ENCODE results near the gene CPLX3.

Gene CPLX3

GRCh38 chr15:74851960-74852359, 25.5 kb downstream of the CPLX3 start:
- Histone ChIP-seq H3K79me2 (ENCODE audit: insufficient read depth, low read length) (no peaks in the 10 kb centered on the region), H2AFZ (ENCODE audit: low read length) (no peak overlapping the region), H3K9me3 (ENCODE audit: low read length) (no peaks in the 10 kb centered on the region), H3F3A (ENCODE audit: insufficient read depth, low read length) (no peaks in the 10 kb centered on the region), H3K27ac (ENCODE audit: low read depth, low read length, poor library complexity, severe bottlenecking) (no peak overlapping the region), H3K4me1 (ENCODE audit: insufficient read depth, low read length, severe bottlenecking) (peaks cover 5% of the 10 kb centered on the region), H3K4me2 (ENCODE audit: low read length) (no peak overlapping the region), H3K36me3 (ENCODE audit: insufficient read depth, low read length) (peaks cover 58% of the 10 kb centered on the region), H3K4me3 (ENCODE audit: low read depth, low read length, poor library complexity, severe bottlenecking) (no peak overlapping the region), H4K20me1 (ENCODE audit: insufficient read depth, low read length) (no peaks in the 10 kb centered on the region), H3K9me2 (ENCODE audit: low read depth, low read length) (no peaks in the 10 kb centered on the region), H3K27me3 (ENCODE audit: insufficient read depth, low read length) (no peaks in the 10 kb centered on the region), H3K9ac (ENCODE audit: low read length) (no peak overlapping the region)
- TF ChIP-seq, protein P1, sequence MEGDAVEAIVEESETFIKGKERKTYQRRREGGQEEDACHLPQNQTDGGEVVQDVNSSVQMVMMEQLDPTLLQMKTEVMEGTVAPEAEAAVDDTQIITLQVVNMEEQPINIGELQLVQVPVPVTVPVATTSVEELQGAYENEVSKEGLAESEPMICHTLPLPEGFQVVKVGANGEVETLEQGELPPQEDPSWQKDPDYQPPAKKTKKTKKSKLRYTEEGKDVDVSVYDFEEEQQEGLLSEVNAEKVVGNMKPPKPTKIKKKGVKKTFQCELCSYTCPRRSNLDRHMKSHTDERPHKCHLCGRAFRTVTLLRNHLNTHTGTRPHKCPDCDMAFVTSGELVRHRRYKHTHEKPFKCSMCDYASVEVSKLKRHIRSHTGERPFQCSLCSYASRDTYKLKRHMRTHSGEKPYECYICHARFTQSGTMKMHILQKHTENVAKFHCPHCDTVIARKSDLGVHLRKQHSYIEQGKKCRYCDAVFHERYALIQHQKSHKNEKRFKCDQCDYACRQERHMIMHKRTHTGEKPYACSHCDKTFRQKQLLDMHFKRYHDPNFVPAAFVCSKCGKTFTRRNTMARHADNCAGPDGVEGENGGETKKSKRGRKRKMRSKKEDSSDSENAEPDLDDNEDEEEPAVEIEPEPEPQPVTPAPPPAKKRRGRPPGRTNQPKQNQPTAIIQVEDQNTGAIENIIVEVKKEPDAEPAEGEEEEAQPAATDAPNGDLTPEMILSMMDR (IDR thresholded peaks at IDR 0.05; ENCODE audit: low read length), result no peak
- no peak for TF ChIP-seq EZH2 (IDR thresholded peaks at IDR 0.05; ENCODE audit: borderline replicate concordance, low read length)

GRCh38 chr15:74854453-74855022, 28.1 kb downstream of the CPLX3 start:
- no peaks in the 10 kb centered on the region for H4K20me1 ChIP-seq (ENCODE audit: insufficient read depth, low read length)
- no peak overlapping the region for H2AFZ ChIP-seq (ENCODE audit: low read length)
- H3K9me3 ChIP-seq (ENCODE audit: low read length), result no peaks in the 10 kb centered on the region
- H3K9me2 ChIP-seq (ENCODE audit: low read depth, low read length), result no peaks in the 10 kb centered on the region
- no peak overlapping the region for H3K27ac ChIP-seq (ENCODE audit: low read depth, low read length, poor library complexity, severe bottlenecking)
- H3K4me1 ChIP-seq (ENCODE audit: insufficient read depth, low read length, severe bottlenecking), result peaks cover 30% of the 10 kb centered on the region
- no peak for TF ChIP-seq EZH2 (IDR thresholded peaks at IDR 0.05; ENCODE audit: borderline replicate concordance, low read length)
- TF ChIP-seq, protein P1 (IDR thresholded peaks at IDR 0.05; ENCODE audit: low read length), result no peak
- H3K27me3 ChIP-seq (ENCODE audit: insufficient read depth, low read length), result no peaks in the 10 kb centered on the region
- peaks cover 45% of the 10 kb centered on the region for H3K36me3 ChIP-seq (ENCODE audit: insufficient read depth, low read length)
- H3K79me2 ChIP-seq (ENCODE audit: insufficient read depth, low read length), result no peaks in the 10 kb centered on the region
- no peaks in the 10 kb centered on the region for H3F3A ChIP-seq (ENCODE audit: insufficient read depth, low read length)
- H3K9ac ChIP-seq (ENCODE audit: low read length), result no peak overlapping the region
- no peak overlapping the region for H3K4me2 ChIP-seq (ENCODE audit: low read length)
- no peak overlapping the region for H3K4me3 ChIP-seq (ENCODE audit: low read depth, low read length, poor library complexity, severe bottlenecking)

DNA sequence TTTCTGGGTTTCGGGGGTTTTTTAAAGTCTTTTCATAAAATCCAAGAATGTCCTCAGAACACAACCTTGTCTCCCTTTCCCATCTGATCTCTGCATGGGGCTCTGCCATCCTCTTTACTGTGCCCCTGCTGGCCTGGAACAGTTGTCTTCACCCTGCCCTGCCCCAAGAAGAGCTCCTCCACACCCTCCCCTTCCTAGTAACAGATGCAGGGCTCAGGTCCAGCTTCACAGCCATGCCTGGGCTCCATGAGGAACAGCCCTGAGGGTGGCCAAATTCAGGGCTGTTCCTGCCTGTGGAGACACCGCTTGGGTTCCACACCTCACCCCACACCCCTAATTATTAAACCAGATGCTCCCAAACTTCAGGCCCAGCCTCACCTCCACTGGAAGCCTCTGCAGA, 29.4 kb downstream of the CPLX3 start:
- no peak overlapping the region for H2AFZ ChIP-seq (ENCODE audit: low read length)
- H3K36me3 ChIP-seq (ENCODE audit: insufficient read depth, low read length), result peaks cover 32% of the 10 kb centered on the region
- H3K9me3 ChIP-seq (ENCODE audit: low read length), result no peaks in the 10 kb centered on the region
- H3K27me3 ChIP-seq (ENCODE audit: insufficient read depth, low read length), result no peaks in the 10 kb centered on the region
- no peak overlapping the region for H3K4me3 ChIP-seq (ENCODE audit: low read depth, low read length, poor library complexity, severe bottlenecking)
- no peak overlapping the region for H3K9ac ChIP-seq (ENCODE audit: low read length)
- H3K4me1 ChIP-seq (ENCODE audit: insufficient read depth, low read length, severe bottlenecking), result peaks cover 36% of the 10 kb centered on the region
- no peaks in the 10 kb centered on the region for H3F3A ChIP-seq (ENCODE audit: insufficient read depth, low read length)
- no peaks in the 10 kb centered on the region for H4K20me1 ChIP-seq (ENCODE audit: insufficient read depth, low read length)
- no peak overlapping the region for H3K4me2 ChIP-seq (ENCODE audit: low read length)
- H3K9me2 ChIP-seq (ENCODE audit: low read depth, low read length), result no peaks in the 10 kb centered on the region
- peak overlapping the region; percentile 15 for H3K27ac ChIP-seq (ENCODE audit: low read depth, low read length, poor library complexity, severe bottlenecking)
- no peaks in the 10 kb centered on the region for H3K79me2 ChIP-seq (ENCODE audit: insufficient read depth, low read length)
- TF ChIP-seq EZH2 (IDR thresholded peaks at IDR 0.05; ENCODE audit: borderline replicate concordance, low read length), result no peak
- TF ChIP-seq, protein P1 (IDR thresholded peaks at IDR 0.05; ENCODE audit: low read length), result no peak

Data from OCI-LY1 (cell line).